Keratinocyte (primary cell): ENCODE results near the gene GPR176.

Experiments
- EZH2 ChIP-seq: IDR thresholded peaks from one replicate; pipeline ENCODE4 v1.6.1; 2012; ENCODE audit warnings: inconsistent platforms, mild to moderate bottlenecking, low read length, moderate library complexity
- TF ChIP-seq, protein P1 (sequence below), 3 experiments: IDR thresholded peaks in 1 of 3; conservative IDR thresholded peaks in 1 of 3; optimal IDR thresholded peaks in 1 of 3; 2 replicates in 2 of 3; 3 replicates in 1 of 3; pipeline versions ENCODE3 to v1.5.1; 2011; ENCODE audit warnings: low read length in 3 of 3, mild to moderate bottlenecking in 3 of 3, moderate library complexity in 2 of 3, control low read depth in 1 of 3, inconsistent platforms in 1 of 3; ENCODE audit not compliant: insufficient read depth in 2 of 3; ENCODE audit errors: extremely low read depth in 1 of 3

DNA sequence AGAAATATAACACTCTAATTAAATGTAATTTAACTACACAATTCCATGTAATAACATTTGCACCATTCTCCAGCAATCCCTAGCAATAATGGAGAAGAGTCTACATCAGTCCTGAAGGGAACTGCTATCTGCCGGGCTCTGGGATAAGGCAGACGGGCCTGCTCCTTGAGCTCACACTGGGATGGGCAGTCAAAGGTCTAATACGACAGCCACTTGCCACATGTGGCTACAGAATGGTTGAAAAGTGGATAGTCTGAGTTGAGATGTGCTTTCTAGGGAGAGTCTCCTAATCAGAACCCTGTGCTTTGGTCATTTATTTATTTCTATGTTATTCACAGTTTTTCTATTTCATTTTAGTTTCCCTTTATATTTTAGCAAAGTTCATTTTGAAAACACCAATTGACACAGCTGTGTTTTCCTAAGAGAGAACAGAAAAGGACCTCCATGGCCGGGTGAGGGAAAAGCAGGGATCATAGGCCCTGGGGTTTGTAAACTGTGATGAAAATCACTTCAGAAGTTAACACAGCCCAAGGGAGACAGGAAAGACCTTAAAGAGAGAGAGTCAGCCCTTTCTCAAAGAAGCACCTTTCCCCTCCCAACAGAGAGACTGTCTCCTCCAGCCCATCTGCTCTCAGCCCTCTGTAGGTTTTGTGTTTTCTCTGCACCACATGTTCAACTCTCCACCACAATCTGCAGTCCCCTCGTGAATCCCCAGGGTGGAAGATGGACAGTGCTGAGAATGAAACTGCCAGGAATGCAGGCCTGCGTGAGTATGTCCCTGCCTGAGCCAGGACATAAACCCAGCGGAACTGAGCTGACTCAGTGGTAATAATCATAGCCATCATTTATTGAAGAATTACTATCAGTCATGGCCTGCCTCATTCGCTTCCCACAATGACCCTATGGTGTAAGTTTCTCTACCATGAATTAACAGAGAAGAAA, 149.0 kb downstream of the GPR176 start:
- TF ChIP-seq, protein P1, sequence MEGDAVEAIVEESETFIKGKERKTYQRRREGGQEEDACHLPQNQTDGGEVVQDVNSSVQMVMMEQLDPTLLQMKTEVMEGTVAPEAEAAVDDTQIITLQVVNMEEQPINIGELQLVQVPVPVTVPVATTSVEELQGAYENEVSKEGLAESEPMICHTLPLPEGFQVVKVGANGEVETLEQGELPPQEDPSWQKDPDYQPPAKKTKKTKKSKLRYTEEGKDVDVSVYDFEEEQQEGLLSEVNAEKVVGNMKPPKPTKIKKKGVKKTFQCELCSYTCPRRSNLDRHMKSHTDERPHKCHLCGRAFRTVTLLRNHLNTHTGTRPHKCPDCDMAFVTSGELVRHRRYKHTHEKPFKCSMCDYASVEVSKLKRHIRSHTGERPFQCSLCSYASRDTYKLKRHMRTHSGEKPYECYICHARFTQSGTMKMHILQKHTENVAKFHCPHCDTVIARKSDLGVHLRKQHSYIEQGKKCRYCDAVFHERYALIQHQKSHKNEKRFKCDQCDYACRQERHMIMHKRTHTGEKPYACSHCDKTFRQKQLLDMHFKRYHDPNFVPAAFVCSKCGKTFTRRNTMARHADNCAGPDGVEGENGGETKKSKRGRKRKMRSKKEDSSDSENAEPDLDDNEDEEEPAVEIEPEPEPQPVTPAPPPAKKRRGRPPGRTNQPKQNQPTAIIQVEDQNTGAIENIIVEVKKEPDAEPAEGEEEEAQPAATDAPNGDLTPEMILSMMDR (optimal IDR thresholded peaks at IDR 0.05 in 1 of 3, IDR thresholded peaks at IDR 0.05 in 1 of 3, conservative IDR thresholded peaks at IDR 0.05 in 1 of 3; ENCODE audit: extremely low read depth in 1 of 3, insufficient read depth in 2 of 3, low read length in 3 of 3) = no peak
- no peak for TF ChIP-seq EZH2
